GM12875 (cell line): Measurements from ENCODE around the gene NYNRIN.

ENCODE experiments used
- H3K4me3 ChIP-seq: one replicate; pipeline ENCODE4 v1.5.1; 2011; ENCODE audit warnings: low read depth, low read length, control low read depth
- TF ChIP-seq, protein P1 (sequence below): IDR thresholded peaks from 2 replicates; pipeline ENCODE4 v1.5.1; 2011; ENCODE audit warnings: low read depth, mild to moderate bottlenecking, control low read depth, inconsistent platforms, low read length, moderate library complexity, borderline replicate concordance; ENCODE audit not compliant: insufficient read depth

The NYNRIN gene

DNA sequence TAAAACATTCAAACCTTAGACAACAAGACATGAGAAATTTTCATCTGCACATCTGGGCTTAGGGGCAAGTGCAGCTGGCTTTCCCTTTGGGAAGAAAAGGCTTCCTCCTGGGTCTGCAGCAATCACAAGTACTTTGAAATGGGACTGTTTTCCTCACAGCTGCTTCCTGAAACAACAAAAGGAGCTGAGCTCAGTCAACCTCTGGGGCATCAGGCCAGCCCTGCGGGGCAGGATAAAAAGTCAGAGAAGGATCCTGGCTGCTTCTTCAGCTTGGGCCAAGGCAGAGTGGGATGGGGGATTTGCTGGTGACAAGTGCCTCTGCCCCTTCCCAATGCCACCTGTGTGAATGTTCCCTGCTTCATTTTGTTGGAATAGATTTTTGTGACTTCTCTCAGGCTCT, 59.9 kb downstream of the NYNRIN start:
- no peak overlapping the region for H3K4me3 ChIP-seq
- TF ChIP-seq, protein P1, sequence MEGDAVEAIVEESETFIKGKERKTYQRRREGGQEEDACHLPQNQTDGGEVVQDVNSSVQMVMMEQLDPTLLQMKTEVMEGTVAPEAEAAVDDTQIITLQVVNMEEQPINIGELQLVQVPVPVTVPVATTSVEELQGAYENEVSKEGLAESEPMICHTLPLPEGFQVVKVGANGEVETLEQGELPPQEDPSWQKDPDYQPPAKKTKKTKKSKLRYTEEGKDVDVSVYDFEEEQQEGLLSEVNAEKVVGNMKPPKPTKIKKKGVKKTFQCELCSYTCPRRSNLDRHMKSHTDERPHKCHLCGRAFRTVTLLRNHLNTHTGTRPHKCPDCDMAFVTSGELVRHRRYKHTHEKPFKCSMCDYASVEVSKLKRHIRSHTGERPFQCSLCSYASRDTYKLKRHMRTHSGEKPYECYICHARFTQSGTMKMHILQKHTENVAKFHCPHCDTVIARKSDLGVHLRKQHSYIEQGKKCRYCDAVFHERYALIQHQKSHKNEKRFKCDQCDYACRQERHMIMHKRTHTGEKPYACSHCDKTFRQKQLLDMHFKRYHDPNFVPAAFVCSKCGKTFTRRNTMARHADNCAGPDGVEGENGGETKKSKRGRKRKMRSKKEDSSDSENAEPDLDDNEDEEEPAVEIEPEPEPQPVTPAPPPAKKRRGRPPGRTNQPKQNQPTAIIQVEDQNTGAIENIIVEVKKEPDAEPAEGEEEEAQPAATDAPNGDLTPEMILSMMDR, result no peak

DNA sequence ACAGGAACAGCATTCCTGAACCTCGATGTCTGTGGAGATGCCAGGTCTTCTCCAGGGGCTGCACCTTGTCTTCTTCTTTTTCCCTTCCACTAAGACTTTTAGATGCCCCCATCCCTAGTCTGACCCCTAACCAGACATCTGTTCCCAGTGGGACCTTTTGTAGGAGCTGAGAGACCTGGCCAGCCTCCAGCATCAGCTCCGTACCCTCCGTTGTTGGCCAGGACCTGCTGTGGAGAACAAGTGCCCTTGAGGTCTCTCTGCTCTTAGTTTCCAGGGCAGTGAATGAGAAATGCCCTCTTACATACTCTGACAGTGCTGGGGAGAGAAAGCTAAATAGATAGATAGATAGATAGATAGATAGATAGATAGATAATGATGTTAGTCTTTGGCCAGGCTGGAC, 60.5 kb downstream of the NYNRIN start:
- TF ChIP-seq, protein P1, result no peak
- no peak overlapping the region for H3K4me3 ChIP-seq

DNA sequence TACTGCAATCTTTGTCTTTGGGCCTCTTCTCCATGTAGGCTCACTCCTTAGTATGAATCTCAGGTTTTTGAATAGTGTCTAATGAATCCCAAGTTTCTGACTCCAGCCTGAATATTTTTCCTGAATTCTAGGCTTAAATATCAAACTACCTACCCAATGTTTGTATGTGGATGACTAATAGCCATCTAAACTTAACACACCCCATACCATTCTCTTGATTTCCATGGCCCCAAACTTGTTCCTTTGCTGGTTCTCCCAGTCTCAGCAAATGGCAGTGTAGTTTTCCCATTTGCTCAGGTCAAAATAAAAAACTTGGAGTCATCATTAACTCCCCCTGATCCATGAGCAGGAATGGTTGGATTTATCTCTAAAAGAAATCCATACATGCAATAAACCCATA, 62.5 kb downstream of the NYNRIN start:
- TF ChIP-seq, protein P1, result no peak

DNA sequence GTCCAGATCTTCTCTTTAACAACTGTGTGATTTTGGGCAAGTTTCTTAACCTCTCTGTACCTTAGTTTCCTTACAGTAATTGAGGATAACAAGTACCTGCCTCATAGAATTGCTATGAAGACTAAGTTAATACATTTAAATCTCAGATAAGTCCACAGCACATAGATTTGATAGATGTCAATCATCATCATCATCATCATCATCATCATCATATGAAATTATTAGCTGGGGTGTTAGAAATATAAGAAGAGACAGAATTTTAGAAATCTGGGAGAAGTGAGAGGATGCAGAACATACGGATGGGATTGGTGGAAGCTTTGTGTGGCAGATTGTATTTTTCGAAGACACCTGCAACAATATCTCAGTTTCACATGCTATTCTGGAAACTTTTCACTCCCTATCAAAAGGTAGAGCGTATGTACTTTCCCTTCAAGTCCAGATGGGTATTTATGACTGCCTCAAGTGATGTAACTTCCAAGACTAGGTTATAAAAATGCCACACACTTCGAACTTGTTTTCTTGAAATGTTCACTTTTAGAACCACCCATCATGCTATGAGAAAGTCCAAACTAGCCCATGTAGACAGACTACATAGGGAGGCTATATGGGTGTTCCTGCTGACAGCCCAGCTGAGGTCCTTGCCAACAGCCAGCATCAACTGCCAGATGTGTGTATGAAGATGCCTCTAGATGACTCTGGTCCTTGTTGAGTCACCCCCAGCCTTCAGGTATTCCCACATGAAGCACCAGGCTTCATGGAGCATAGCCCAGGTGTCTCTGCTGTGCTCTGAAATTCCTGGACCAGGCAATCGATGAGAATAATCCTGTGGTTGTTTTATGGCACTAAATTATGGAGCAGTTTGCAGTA, 64.4 kb downstream of the NYNRIN start:
- TF ChIP-seq, protein P1, result no peak
- no peak overlapping the region for H3K4me3 ChIP-seq

More for the DNA sequence above, 62.5 kb downstream of the NYNRIN start:
- H3K4me3 ChIP-seq, result no peak overlapping the region

DNA sequence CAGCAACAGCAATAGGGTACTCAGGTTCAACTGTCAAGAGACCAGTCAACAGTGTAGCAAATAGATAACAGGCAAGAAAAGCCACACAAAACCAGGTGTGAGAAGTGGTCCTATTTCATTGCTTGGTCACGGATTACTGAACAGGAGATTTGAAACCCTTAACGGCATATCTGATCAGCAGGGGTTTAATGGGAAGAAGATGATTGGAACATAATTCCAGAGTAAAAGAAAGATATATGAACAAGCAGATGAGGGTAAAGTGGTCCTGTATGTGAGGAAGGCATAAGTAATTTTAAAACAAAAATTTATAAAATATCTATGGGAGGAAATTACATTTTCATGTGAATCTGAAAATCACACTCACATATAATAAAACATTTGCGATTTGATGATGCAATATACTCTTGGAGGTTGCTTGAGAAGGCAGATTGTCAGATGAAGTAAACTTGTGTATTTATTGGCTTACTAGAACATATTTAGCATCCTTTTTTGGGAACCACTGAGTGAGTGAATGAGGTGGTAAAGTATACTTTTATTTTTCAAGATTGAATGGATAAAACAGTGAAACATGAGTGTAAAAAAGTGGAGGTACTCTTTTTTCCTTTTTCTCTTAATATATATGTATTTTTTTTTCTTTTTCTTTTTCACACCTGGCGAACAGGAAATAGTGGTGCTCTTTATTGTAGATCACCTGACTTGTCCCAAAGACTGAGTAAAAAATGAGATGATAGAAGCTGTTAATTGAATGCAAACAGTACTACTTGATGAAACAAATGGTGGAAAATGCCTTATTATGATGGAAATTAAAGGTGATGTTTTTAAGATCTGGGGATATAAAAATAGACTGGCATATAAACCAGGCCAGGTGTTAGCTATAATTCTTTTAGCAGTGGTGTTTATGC, 65.3 kb downstream of the NYNRIN start:
- no peak overlapping the region for H3K4me3 ChIP-seq
- TF ChIP-seq, protein P1, result no peak

DNA sequence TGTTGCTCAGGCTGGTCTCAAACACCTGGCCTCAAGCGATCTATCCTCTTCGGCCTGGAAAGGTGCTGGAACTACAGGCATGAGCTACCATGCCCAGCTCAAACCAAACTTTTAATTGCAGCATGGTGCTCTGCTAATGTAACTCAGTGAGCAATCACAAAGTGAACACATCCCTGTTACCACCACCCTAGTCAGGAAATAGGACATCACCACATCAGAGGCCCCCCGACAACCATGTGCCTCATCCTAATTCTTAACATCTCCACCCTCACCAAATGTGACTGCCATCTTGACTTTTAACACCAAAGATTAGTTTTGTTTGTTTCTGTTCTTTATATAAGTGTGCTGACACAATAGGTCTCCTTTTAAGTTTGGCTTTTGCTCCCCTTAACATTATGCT, 66.6 kb downstream of the NYNRIN start:
- TF ChIP-seq, protein P1, result no peak
- no peak overlapping the region for H3K4me3 ChIP-seq

DNA sequence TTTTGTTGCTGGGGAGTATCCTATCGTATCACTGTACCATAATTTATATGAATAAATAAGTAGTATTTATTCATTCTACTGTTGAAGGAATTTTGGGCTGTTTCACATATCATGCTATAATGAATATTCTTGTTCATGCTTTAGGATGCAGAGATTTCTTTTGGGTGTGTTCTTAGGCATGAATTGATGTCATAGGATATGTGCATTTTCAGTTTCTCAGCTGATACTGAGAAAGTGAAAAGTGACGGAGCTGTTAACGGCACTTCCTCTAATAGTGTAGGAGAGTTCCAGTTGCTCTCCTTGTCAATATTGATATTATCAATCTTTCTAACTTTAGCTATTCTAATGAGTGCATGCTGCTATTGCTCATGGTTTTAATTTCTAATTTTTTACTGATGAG, 67.0 kb downstream of the NYNRIN start:
- no peak overlapping the region for H3K4me3 ChIP-seq
- TF ChIP-seq, protein P1, result no peak
